ENCODE measurements around the gene SP5.

SP5 gene

DNA sequence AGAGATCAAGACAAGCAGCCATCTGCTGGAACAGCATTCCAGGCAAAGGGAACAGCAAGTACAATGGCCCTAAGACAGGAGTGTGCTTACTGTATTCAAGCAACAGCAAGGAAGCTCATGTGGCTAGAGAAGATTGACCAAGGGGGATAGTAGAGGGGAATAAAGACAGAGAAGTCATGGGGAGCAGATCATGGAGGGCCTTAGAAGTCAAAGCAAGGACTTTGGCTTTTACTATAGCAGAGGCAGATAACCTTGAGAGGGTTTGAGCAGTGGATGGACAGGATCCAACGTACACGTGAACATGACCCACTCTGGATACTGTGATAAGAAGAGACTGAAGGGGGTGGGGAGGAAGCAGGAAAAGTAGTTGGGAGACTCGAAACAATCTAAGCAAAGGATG, 26.9 kb downstream of the SP5 start:
- TF ChIP-seq REST (IDR thresholded peaks at IDR 0.05; ENCODE audit: insufficient read depth in 1 of 2, low read depth in 2 of 2, low read length in 2 of 2) (no peak), TAF1 (IDR thresholded peaks at IDR 0.05; ENCODE audit: borderline replicate concordance, insufficient read depth, low read length) (no peak), POLR2AphosphoS5 (IDR thresholded peaks at IDR 0.05; ENCODE audit: low read depth, low read length) (no peak), SIN3A (IDR thresholded peaks at IDR 0.05; ENCODE audit: borderline replicate concordance, insufficient read depth, low read length) (no peak), FOXP2 (optimal IDR thresholded peaks at IDR 0.05; ENCODE audit: borderline replicate concordance, extremely low read depth, extremely low read length, insufficient read depth) (no peak)

DNA sequence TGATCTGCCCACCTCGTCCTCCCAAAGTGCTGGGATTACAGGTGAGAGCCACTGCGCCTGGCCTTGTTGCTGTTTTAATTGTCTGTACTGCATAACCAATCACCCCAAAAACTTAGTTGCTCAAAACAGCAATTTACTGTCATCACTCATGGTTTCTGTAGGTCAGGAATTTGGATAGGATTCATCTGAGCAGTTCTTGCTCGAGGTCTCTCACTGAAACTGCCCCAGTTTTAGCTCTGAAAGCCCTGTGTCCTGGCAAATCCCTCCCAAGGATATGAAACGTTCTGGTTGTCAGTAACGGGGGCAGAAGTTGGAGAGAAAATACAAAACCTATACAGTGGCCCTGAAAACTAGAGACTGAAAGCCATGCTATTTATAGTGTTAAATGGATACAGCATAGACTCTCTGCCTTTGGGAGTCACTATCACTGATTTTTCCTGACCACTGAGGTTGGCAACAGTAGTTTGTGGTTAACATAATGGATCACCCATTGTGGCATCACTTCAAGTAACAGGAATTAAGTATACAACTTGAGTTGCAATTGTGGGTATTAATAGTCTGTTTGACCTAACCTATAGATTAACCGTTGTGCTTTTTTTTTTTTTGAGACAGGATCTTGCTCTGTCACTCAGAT, 27.9 kb downstream of the SP5 start:
- TF ChIP-seq POLR2AphosphoS5 (IDR thresholded peaks at IDR 0.05; ENCODE audit: low read depth, low read length): no peak

DNA sequence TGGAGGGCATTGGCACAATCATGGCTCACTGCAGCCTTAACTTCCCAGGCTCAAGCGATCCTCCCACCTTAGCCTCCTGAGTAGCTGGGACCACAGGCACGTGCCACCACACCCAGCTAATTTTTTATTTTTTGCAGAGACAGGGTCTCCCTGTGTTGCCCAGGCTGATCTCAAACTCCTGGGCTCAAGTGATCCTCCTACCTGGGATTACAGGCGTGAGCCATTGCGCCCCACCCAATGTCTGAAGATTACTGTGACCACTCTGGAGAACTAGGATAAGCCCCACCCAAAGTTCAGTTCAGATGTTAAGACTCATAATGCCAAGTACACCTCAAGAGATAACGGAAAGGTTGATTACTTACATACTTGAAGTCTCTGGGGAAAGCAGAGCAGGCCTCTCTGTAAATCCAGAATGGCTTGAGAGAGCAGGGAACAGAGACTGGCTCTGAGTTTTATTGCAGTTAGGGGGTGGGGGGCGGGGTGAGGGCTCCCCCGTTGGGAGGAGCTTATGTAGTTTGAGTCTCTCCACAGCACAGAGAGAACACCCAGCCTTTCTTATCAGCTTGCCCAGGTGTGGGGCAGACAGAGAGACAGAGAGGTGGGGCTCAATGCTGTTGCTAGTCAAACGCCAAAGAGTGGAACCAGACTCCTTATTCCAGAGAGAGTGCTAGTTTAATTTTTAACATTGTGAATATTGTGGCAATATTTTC, 28.5 kb downstream of the SP5 start:
- no peak for TF ChIP-seq REST (IDR thresholded peaks at IDR 0.05; ENCODE audit: insufficient read depth in 1 of 2, low read depth in 2 of 2, low read length in 2 of 2)
- no peak for TF ChIP-seq SIN3A (IDR thresholded peaks at IDR 0.05; ENCODE audit: borderline replicate concordance, insufficient read depth, low read length)
- TF ChIP-seq POLR2AphosphoS5 (IDR thresholded peaks at IDR 0.05; ENCODE audit: low read depth, low read length): no peak
- TF ChIP-seq FOXP2 (optimal IDR thresholded peaks at IDR 0.05; ENCODE audit: borderline replicate concordance, extremely low read depth, extremely low read length, insufficient read depth): no peak
- TF ChIP-seq TAF1 (IDR thresholded peaks at IDR 0.05; ENCODE audit: borderline replicate concordance, insufficient read depth, low read length): no peak

- no peak for TF ChIP-seq REST (IDR thresholded peaks at IDR 0.05; ENCODE audit: insufficient read depth in 1 of 2, low read depth in 2 of 2, low read length in 2 of 2)
- TF ChIP-seq FOXP2 (optimal IDR thresholded peaks at IDR 0.05; ENCODE audit: borderline replicate concordance, extremely low read depth, extremely low read length, insufficient read depth): no peak
- no peak for TF ChIP-seq POLR2AphosphoS5 (IDR thresholded peaks at IDR 0.05; ENCODE audit: low read depth, low read length)
- TF ChIP-seq TAF1 (IDR thresholded peaks at IDR 0.05; ENCODE audit: borderline replicate concordance, insufficient read depth, low read length): no peak
- no peak for TF ChIP-seq SIN3A (IDR thresholded peaks at IDR 0.05; ENCODE audit: borderline replicate concordance, insufficient read depth, low read length)
These were observed 29.3 kb downstream of the SP5 start for GRCh38 chr2:170744248-170745002.

DNA sequence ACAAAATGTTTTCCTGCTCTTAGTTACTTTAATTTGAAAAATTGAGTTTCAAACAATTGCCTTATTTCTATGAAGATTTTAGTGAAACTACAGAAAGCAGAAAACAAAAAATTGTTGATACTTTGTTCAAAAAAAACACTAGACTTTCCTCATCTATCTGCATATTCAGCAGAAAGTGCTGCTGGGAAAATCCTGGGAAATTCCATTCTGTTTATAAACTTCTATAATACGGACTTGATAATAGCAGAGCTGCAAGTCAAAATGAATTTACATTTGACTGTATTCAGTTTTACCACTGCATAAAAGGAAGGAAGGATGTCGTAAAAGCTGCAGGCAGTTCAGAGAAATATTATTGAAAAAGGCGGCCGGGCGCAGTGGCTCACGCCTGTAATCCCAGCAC, 30.2 kb downstream of the SP5 start:
- TF ChIP-seq POLR2AphosphoS5 (IDR thresholded peaks at IDR 0.05; ENCODE audit: low read depth, low read length) (no peak), FOXP2 (optimal IDR thresholded peaks at IDR 0.05; ENCODE audit: borderline replicate concordance, extremely low read depth, extremely low read length, insufficient read depth) (no peak), REST (IDR thresholded peaks at IDR 0.05; ENCODE audit: insufficient read depth in 1 of 2, low read depth in 2 of 2, low read length in 2 of 2) (no peak)

Data from PFSK-1 (cell line).